HepG2 (cell line): Measurements from ENCODE around the gene P2RY11. TPM values are rescaled to one million over a fixed set of nuclear protein-coding genes. Genes with fewer than 3 reads are reported as not detected.

ENCODE experiments used
- ATAC-seq: fragments of 200-7000 bp; cut with Tn5 transposase; 3 replicates; pipeline ENCODE4 v1.9.1; 2020; ENCODE audit warnings: mild to moderate bottlenecking, moderate library complexity
- BruUV-seq: library from RNA; stranded (reverse); fragments of 400-500 nt; replicated peaks from 2 replicates; lab custom pipeline; 2021; lab: Mats Ljungman, UMichigan
- CTCF ChIA-PET: fragments of 300-600 bp; formaldehyde crosslinking; extraction: SDS; loops from one replicate; lab custom pipeline; 2021; ENCODE audit warnings: low total read pairs, inconsistent platforms, low intra/inter-chr PET ratio; lab: Yijun Ruan, JAX
- POLR2A ChIA-PET: fragments of 350-600 bp; sonication (Branson Sonifier 250); formaldehyde crosslinking; loops from one replicate; lab custom pipeline; 2020; ENCODE audit warnings: antibody characterized with exemption, inconsistent platforms; lab: Yijun Ruan, JAX
- DNase-seq: peaks from one replicate; pipeline ENCODE4 v3.0.0-alpha.2; 2015; ENCODE audit warnings: low spot score
- FAIRE-seq: peaks from 3 replicates; lab custom pipeline; 2011; peaks lifted over from hg19 to GRCh38; lab: Jason Lieb, UNC
- H2AFZ ChIP-seq: one replicate; pipeline ENCODE4 v1.6.1; 2011; ENCODE audit warnings: low read length, inconsistent platforms
- H3K27ac ChIP-seq: fragments of 300-600 bp; 3 replicates; pipeline ENCODE4 v1.8.0; 2011; ENCODE audit warnings: mixed run types, mild to moderate bottlenecking, mixed read lengths, low read length, inconsistent platforms; ENCODE audit not compliant: insufficient read depth; ENCODE audit errors: extremely low read length
- H3K27me3 ChIP-seq, 2 experiments: fragments of 200-600 bp in 1 of 2; 2 replicates in 1 of 2; 3 replicates in 1 of 2; pipeline versions ENCODE4 v1.6.0 to v1.8.0; 2011; ENCODE audit warnings: low read length in 2 of 2, mild to moderate bottlenecking in 2 of 2, moderate library complexity in 2 of 2, inconsistent platforms in 1 of 2; ENCODE audit not compliant: insufficient read depth in 2 of 2, control insufficient read depth in 1 of 2
- H3K36me3 ChIP-seq, 2 experiments: fragments of 200-600 bp in 1 of 2; replicated peaks in 1 of 2; 2 replicates in 1 of 2; 3 replicates in 1 of 2; pipeline versions ENCODE4 v1.5.1 to v1.8.0; 2011; ENCODE audit warnings: low read length in 2 of 2, inconsistent platforms in 1 of 2; ENCODE audit not compliant: insufficient read depth in 2 of 2, control insufficient read depth in 1 of 2
- H3K4me1 ChIP-seq: 2 replicates; pipeline ENCODE4 v1.5.1; 2012; ENCODE audit warnings: low read length, inconsistent platforms; ENCODE audit not compliant: insufficient read depth
- H3K4me2 ChIP-seq: 2 replicates; pipeline ENCODE4 v1.6.0; 2011; ENCODE audit warnings: low read depth, low read length, inconsistent platforms
- H3K4me3 ChIP-seq, 3 experiments: fragments of 200-600 bp in 1 of 3; sonication (generic), shearing (Covaris generic) in 1 of 3; replicated peaks in 1 of 3; 2 replicates each; pipeline ENCODE4 v1.5.1; 2011 to 2016; ENCODE audit warnings: low read length in 3 of 3, inconsistent platforms in 2 of 3, low read depth in 2 of 3, mild to moderate bottlenecking in 2 of 3, control low read depth in 1 of 3, mixed read lengths in 1 of 3; ENCODE audit not compliant: insufficient read depth in 1 of 3
- H3K79me2 ChIP-seq: one replicate; pipeline ENCODE4 v1.6.1; 2011; ENCODE audit warnings: low read length, inconsistent platforms; ENCODE audit not compliant: insufficient read depth
- H3K9ac ChIP-seq: 2 replicates; pipeline ENCODE4 v1.6.0; 2011; ENCODE audit warnings: mild to moderate bottlenecking, low read depth, low read length, inconsistent platforms; ENCODE audit not compliant: insufficient read depth
- H3K9me3 ChIP-seq: 2 replicates; pipeline ENCODE4 v1.5.1; 2012; ENCODE audit warnings: mild to moderate bottlenecking, low read length
- H4K20me1 ChIP-seq: 2 replicates; pipeline ENCODE4 v1.6.0; 2011; ENCODE audit warnings: inconsistent platforms, mild to moderate bottlenecking, low read length, moderate library complexity; ENCODE audit not compliant: insufficient read depth
- AGO2 ChIP-seq: fragments of 200-400 bp; formaldehyde crosslinking; optimal IDR thresholded peaks from 2 replicates; pipeline ENCODE3; 2017; ENCODE audit warnings: mild to moderate bottlenecking, low read depth, low read length, moderate library complexity
- POLR2A ChIP-seq, 2 experiments: IDR thresholded peaks; 2 replicates each; pipeline ENCODE4 v1.6.1; 2011; ENCODE audit warnings: low read depth in 2 of 2, low read length in 2 of 2, mild to moderate bottlenecking in 1 of 2, moderate library complexity in 1 of 2; ENCODE audit not compliant: insufficient read depth in 1 of 2
- RBFOX2 ChIP-seq: fragments of 200-400 bp; formaldehyde crosslinking; IDR thresholded peaks from 2 replicates; pipeline ENCODE4 v1.6.1; 2017; ENCODE audit warnings: low read depth, mild to moderate bottlenecking, low read length
- SRSF1 ChIP-seq: fragments of 200-400 bp; formaldehyde crosslinking; optimal IDR thresholded peaks from 2 replicates; pipeline ENCODE3; 2017; ENCODE audit warnings: mild to moderate bottlenecking, low read depth, low read length, moderate library complexity
- TAF15 ChIP-seq: fragments of 200-400 bp; formaldehyde crosslinking; IDR thresholded peaks from one replicate; pipeline ENCODE4 v1.6.1; 2018; ENCODE audit warnings: mild to moderate bottlenecking, low read depth, low read length; ENCODE audit not compliant: poor library complexity, severe bottlenecking
- ZNF672 ChIP-seq: sonication (generic); formaldehyde crosslinking; IDR thresholded peaks from 2 replicates; pipeline ENCODE4 v1.8.1; 2022; ENCODE audit warnings: missing genetic modification reagents
- WGBS: methylation state at CpG from one replicate; pipeline ENCODE4 v1.1.6; 2017; ENCODE audit warnings: low lambda C conversion rate; 5-methylcytosine and 5-hydroxymethylcytosine counted together
- in situ Hi-C: cut with HindIII; loops from 2 replicates; pipeline ENCODE4 v1.10.0; 2017; ENCODE audit warnings: low pct_unique_long_range_greater_than_20kb; ENCODE audit not compliant: extremely low pct_ligation_motif_present
- intact Hi-C: fragments of 100-400 bp; cut with micrococcal nuclease; formaldehyde crosslinking; loops from one replicate; pipeline ENCODE4 v1.10.0; 2022; ENCODE audit not compliant: unreplicated experiment
- polyA plus RNA-seq, 8 experiments: library from polyadenylated mRNA; depleted of rRNA in 3 of 8; stranded (reverse) in 7 of 8; unstranded in 1 of 8; fragments of >200 nt; fragmentation: Illumina TruSeq in 4 of 8; extraction: Trizol in 4 of 8; gene quantifications; 2 replicates each; pipeline versions ENCODE4 v1.2.1 to v1.2.3, GENCODE V29; 2011 to 2016; ENCODE audit warnings: low read depth in 4 of 8, missing spikeins in 1 of 8, mixed read lengths in 1 of 8; ENCODE audit not compliant: insufficient read depth in 1 of 8
- total RNA-seq, 5 experiments: library from RNA; depleted of rRNA; stranded (reverse); fragments of >200 nt; fragmentation: Illumina TruSeq; extraction: Trizol; gene quantifications; 2 replicates each; pipeline ENCODE4 v1.2.3, GENCODE V29; 2016; ENCODE audit warnings: low read depth in 1 of 5
- TF ChIP-seq, protein P1 (sequence below), 2 experiments: sonication (generic) in 1 of 2; formaldehyde crosslinking in 1 of 2; IDR thresholded peaks; 2 replicates each; pipeline versions ENCODE4 v1.6.1 to v1.9.0; 2014 to 2022; ENCODE audit warnings: antibody characterized with exemption in 1 of 2, borderline replicate concordance in 1 of 2, inconsistent platforms in 1 of 2, low read depth in 1 of 2, missing genetic modification reagents in 1 of 2

P2RY11 gene
- total and polyA plus RNA-seq, 2 of the 13 experiments (the other 11 are each of a cell fraction or from before 2014, with no cell fraction given), result 4.0 to 7.8 TPM

DNA sequence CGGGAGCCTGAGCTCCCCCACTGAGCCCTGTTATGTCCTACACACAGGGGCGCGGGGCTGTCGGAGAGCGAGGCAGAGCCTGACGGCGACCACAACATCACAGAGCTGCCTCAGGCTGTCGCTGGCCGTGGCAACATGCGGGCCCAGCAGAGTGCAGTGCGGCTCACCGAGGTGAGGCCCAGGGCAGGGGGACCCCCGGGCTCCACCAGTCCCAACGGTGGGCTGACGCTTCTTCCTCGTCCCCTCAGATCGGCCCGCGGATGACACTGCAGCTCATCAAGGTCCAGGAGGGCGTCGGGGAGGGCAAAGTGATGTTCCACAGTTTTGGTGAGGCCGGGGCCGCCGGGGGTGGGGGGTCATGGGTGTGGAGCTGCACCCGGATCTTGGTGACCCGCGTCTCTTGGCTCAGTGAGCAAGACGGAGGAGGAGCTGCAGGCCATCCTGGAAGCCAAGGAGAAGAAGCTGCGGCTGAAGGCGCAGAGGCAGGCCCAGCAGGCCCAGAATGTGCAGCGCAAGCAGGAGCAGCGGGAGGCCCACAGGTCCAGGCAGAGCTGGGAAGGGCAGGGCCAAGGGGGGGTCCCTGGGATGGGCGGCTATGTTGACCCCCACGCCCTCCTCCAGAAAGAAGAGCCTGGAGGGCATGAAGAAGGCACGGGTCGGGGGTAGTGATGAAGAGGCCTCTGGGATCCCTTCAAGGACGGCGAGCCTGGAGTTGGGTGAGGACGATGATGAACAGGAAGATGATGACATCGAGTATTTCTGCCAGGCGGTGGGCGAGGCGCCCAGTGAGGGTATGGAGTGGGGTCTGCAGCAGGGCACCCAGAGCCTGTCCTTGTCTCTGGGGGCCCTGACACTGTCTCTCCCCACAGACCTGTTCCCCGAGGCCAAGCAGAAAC lies 1.2 kb upstream of the P2RY11 start:
- Histone ChIP-seq H3K9ac (no peak overlapping the region), H3K36me3 (peaks cover 24 to 50% of the 10 kb centered on the region in 2 experiments), H4K20me1 (peaks cover 13% of the 10 kb centered on the region; the same call in 1 of the 2 replicates)
- intact Hi-C loops, result no loop called here
- no peak for FAIRE-seq
- TF ChIP-seq ZNF672 (CRISPR knock-in tag) (no peak), AGO2 (peak; percentile 62), TAF15 (no peak), SRSF1 (no peak), RBFOX2 (peak; percentile 77), POLR2A (IDR thresholded peaks at IDR 0.05; ENCODE audit: insufficient read depth in 1 of 2, low read depth in 2 of 2, low read length in 2 of 2) (0 out of 4 replicates have a peak, but pooled peaks of 1 of the 2 experiments have one; percentile 29)
- TF ChIP-seq, protein P1, sequence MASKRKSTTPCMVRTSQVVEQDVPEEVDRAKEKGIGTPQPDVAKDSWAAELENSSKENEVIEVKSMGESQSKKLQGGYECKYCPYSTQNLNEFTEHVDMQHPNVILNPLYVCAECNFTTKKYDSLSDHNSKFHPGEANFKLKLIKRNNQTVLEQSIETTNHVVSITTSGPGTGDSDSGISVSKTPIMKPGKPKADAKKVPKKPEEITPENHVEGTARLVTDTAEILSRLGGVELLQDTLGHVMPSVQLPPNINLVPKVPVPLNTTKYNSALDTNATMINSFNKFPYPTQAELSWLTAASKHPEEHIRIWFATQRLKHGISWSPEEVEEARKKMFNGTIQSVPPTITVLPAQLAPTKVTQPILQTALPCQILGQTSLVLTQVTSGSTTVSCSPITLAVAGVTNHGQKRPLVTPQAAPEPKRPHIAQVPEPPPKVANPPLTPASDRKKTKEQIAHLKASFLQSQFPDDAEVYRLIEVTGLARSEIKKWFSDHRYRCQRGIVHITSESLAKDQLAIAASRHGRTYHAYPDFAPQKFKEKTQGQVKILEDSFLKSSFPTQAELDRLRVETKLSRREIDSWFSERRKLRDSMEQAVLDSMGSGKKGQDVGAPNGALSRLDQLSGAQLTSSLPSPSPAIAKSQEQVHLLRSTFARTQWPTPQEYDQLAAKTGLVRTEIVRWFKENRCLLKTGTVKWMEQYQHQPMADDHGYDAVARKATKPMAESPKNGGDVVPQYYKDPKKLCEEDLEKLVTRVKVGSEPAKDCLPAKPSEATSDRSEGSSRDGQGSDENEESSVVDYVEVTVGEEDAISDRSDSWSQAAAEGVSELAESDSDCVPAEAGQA (IDR thresholded peaks at IDR 0.05; ENCODE audit: low read depth), result no peak
- TF ChIP-seq, protein P1 (CRISPR knock-in tag; IDR thresholded peaks at IDR 0.05; ENCODE audit: borderline replicate concordance), result no peak
- TF ChIP-seq, all 625 proteins: peak for 3
- Histone ChIP-seq H3K79me2 (peaks cover 19% of the 10 kb centered on the region), H3K9me3 (no peaks in the 10 kb centered on the region), H3K4me3 (no peak overlapping the region), H3K4me2 (no peak overlapping the region), H2AFZ (no peak overlapping the region), H3K27me3 (no peaks in the 10 kb centered on the region; a peak in 1 of 5 replicates), H3K4me1 (peaks cover 37% of the 10 kb centered on the region), H3K27ac (no peak overlapping the region)
- in situ Hi-C loops, result no loop called here
- 96% methylated on average over 35 of the region's 44 CpGs for WGBS
- CTCF ChIA-PET, result no interaction called here
- DNase-seq (no peak), ATAC-seq (no peak)
- no TSS peak for BruUV-seq
- POLR2A ChIA-PET, result no interaction called here
